GM23338 (cell line): ENCODE results near the gene OR6C2. TPM values are rescaled to one million over a fixed set of nuclear protein-coding genes. Genes with fewer than 3 reads are reported as not detected.

Source experiments
- ATAC-seq: fragments of 200-7000 bp; cut with Tn5 transposase; 3 replicates; pipeline ENCODE4 v1.9.1; 2020
- DNase-seq: peaks from one replicate; pipeline ENCODE4 v3.0.0-alpha.2; 2015; ENCODE audit warnings: low spot score
- H2AFZ ChIP-seq: fragments of 200-600 bp; sonication (generic); 2 replicates; pipeline ENCODE4 v1.8.0; 2016; ENCODE audit warnings: antibody characterized with exemption, mild to moderate bottlenecking, moderate library complexity
- H3F3A ChIP-seq: fragments of 200-600 bp; sonication (generic); replicated peaks from 2 replicates; pipeline ENCODE4 v1.8.0; 2017; ENCODE audit warnings: antibody characterized with exemption, mixed run types, low read depth
- H3K27ac ChIP-seq: fragments of 200-600 bp; sonication (generic); 2 replicates; pipeline ENCODE4 v1.6.1; 2016; ENCODE audit warnings: low read depth
- H3K27me3 ChIP-seq: fragments of 200-600 bp; sonication (generic); 2 replicates; pipeline ENCODE4 v1.8.0; 2016; ENCODE audit warnings: mild to moderate bottlenecking, mixed run types, moderate library complexity; ENCODE audit not compliant: insufficient read depth
- H3K36me3 ChIP-seq: fragments of 200-600 bp; sonication (generic); 2 replicates; pipeline ENCODE4 v1.8.0; 2016; ENCODE audit warnings: mild to moderate bottlenecking; ENCODE audit not compliant: insufficient read depth
- H3K4me1 ChIP-seq: fragments of 200-600 bp; sonication (generic); 2 replicates; pipeline ENCODE4 v1.8.0; 2016; ENCODE audit warnings: mild to moderate bottlenecking, moderate library complexity; ENCODE audit not compliant: insufficient read depth
- H3K4me2 ChIP-seq: fragments of 200-600 bp; sonication (generic); 2 replicates; pipeline ENCODE4 v1.7.1; 2017; ENCODE audit warnings: mixed run types
- H3K4me3 ChIP-seq: fragments of 200-600 bp; sonication (generic); 2 replicates; pipeline ENCODE4 v1.6.1; 2016; ENCODE audit warnings: mixed run types
- H3K79me2 ChIP-seq: fragments of 200-600 bp; sonication (generic); replicated peaks from 2 replicates; pipeline ENCODE4 v1.8.0; 2017; ENCODE audit warnings: mild to moderate bottlenecking; ENCODE audit not compliant: insufficient read depth
- H3K9me2 ChIP-seq: fragments of 200-600 bp; sonication (generic); 2 replicates; pipeline ENCODE4 v1.8.0; 2017; ENCODE audit not compliant: insufficient read depth
- H4K20me1 ChIP-seq: fragments of 200-600 bp; sonication (generic); replicated peaks from 2 replicates; pipeline ENCODE4 v1.8.0; 2017; ENCODE audit warnings: mild to moderate bottlenecking; ENCODE audit not compliant: insufficient read depth
- H3K27ac Mint-ChIP-seq: 2 replicates; pipeline ENCODE4 v1.8.0; 2020; ENCODE audit warnings: inconsistent platforms, mild to moderate bottlenecking, moderate library complexity, mixed read lengths
- H3K27me3 Mint-ChIP-seq: 3 replicates; pipeline ENCODE4 v1.8.0; 2022; ENCODE audit warnings: low read depth, mild to moderate bottlenecking, moderate library complexity, mixed read lengths, inconsistent platforms; ENCODE audit not compliant: insufficient read depth, poor library complexity
- H3K36me3 Mint-ChIP-seq: 3 replicates; pipeline ENCODE4 v1.8.0; 2021; ENCODE audit warnings: low read depth, mild to moderate bottlenecking, inconsistent platforms, moderate library complexity, mixed read lengths
- H3K4me1 Mint-ChIP-seq: 3 replicates; pipeline ENCODE4 v1.8.0; 2020; ENCODE audit warnings: mild to moderate bottlenecking, inconsistent platforms, mixed read lengths
- H3K4me3 Mint-ChIP-seq: 3 replicates; pipeline ENCODE4 v1.8.0; 2021; ENCODE audit warnings: moderate library complexity, mild to moderate bottlenecking, inconsistent platforms, mixed read lengths
- H3K9me3 Mint-ChIP-seq: 3 replicates; pipeline ENCODE4 v1.8.0; 2020; ENCODE audit warnings: moderate library complexity, mild to moderate bottlenecking, inconsistent platforms, mixed read lengths
- JUNB ChIP-seq: IDR thresholded peaks from one replicate; pipeline ENCODE4 v1.6.1; 2016; ENCODE audit warnings: antibody characterized with exemption; ENCODE audit not compliant: unreplicated experiment
- ZNF114 ChIP-seq: fragments of 250-450 bp; sonication (Bioruptor Pico); IDR thresholded peaks from 2 replicates; pipeline ENCODE4 v1.5.0; 2020; ENCODE audit warnings: mild to moderate bottlenecking, moderate library complexity
- polyA plus RNA-seq: library from polyadenylated mRNA; unstranded; fragments of >200 nt; fragmentation: Nextera tagmentation; extraction: Ambion mirVana; gene quantifications from 2 replicates; pipeline ENCODE4 v1.2.1, GENCODE V29; 2016
- total RNA-seq: library from RNA; depleted of rRNA; stranded (reverse); fragments of >200 nt; shearing (Covaris generic); gene quantifications from 2 replicates; pipeline ENCODE4 v1.2.3, GENCODE V29; 2014
- TF ChIP-seq, protein P1 (sequence below): fragments of 250-450 bp; sonication (Bioruptor Pico); IDR thresholded peaks from 2 replicates; pipeline ENCODE4 v1.5.0; 2020; ENCODE audit warnings: mild to moderate bottlenecking, moderate library complexity
- TF ChIP-seq, protein P2 (sequence below): IDR thresholded peaks from one replicate; pipeline ENCODE4 v1.6.1; 2018; ENCODE audit warnings: antibody characterized with exemption; ENCODE audit not compliant: unreplicated experiment

The OR6C2 gene
- total and polyA plus RNA-seq, 2 experiments from 2014 or later: not detected

DNA sequence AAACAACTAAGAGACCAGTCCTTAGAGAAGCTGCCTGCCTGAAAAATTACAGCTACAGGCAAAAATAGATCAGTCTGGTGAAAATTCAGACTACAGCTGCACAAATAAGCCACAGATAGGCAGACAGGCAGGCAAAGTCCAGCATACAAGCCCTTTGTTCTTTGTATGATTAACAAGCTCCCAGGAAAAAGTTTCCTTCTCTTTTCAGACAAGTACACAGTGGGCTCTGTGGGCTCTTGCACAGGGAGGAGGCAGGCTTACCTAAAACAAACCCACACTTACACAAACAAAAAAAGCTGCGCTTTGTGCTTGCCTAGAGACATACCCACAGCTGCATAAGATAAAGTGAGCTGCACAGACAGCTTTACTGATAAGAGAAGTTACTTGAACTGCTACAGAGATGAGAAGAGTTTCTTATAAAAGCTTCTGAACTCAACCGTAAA is 56.0 kb downstream of the OR6C2 start (continued):
- TF ChIP-seq, protein P1, sequence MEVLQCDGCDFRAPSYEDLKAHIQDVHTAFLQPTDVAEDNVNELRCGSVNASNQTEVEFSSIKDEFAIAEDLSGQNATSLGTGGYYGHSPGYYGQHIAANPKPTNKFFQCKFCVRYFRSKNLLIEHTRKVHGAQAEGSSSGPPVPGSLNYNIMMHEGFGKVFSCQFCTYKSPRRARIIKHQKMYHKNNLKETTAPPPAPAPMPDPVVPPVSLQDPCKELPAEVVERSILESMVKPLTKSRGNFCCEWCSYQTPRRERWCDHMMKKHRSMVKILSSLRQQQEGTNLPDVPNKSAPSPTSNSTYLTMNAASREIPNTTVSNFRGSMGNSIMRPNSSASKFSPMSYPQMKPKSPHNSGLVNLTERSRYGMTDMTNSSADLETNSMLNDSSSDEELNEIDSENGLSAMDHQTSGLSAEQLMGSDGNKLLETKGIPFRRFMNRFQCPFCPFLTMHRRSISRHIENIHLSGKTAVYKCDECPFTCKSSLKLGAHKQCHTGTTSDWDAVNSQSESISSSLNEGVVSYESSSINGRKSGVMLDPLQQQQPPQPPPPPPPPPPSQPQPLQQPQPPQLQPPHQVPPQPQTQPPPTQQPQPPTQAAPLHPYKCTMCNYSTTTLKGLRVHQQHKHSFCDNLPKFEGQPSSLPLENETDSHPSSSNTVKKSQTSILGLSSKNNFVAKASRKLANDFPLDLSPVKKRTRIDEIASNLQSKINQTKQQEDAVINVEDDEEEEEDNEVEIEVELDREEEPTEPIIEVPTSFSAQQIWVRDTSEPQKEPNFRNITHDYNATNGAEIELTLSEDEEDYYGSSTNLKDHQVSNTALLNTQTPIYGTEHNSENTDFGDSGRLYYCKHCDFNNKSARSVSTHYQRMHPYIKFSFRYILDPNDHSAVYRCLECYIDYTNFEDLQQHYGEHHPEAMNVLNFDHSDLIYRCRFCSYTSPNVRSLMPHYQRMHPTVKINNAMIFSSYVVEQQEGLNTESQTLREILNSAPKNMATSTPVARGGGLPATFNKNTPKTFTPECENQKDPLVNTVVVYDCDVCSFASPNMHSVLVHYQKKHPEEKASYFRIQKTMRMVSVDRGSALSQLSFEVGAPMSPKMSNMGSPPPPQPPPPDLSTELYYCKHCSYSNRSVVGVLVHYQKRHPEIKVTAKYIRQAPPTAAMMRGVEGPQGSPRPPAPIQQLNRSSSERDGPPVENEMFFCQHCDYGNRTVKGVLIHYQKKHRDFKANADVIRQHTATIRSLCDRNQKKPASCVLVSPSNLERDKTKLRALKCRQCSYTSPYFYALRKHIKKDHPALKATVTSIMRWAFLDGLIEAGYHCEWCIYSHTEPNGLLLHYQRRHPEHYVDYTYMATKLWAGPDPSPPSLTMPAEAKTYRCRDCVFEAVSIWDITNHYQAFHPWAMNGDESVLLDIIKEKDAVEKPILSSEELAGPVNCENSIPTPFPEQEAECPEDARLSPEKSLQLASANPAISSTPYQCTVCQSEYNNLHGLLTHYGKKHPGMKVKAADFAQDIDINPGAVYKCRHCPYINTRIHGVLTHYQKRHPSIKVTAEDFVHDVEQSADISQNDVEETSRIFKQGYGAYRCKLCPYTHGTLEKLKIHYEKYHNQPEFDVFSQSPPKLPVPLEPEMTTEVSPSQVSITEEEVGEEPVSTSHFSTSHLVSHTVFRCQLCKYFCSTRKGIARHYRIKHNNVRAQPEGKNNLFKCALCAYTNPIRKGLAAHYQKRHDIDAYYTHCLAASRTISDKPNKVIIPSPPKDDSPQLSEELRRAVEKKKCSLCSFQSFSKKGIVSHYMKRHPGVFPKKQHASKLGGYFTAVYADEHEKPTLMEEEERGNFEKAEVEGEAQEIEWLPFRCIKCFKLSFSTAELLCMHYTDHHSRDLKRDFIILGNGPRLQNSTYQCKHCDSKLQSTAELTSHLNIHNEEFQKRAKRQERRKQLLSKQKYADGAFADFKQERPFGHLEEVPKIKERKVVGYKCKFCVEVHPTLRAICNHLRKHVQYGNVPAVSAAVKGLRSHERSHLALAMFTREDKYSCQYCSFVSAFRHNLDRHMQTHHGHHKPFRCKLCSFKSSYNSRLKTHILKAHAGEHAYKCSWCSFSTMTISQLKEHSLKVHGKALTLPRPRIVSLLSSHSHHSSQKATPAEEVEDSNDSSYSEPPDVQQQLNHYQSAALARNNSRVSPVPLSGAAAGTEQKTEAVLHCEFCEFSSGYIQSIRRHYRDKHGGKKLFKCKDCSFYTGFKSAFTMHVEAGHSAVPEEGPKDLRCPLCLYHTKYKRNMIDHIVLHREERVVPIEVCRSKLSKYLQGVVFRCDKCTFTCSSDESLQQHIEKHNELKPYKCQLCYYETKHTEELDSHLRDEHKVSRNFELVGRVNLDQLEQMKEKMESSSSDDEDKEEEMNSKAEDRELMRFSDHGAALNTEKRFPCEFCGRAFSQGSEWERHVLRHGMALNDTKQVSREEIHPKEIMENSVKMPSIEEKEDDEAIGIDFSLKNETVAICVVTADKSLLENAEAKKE: no peak
- TF ChIP-seq, protein P2, sequence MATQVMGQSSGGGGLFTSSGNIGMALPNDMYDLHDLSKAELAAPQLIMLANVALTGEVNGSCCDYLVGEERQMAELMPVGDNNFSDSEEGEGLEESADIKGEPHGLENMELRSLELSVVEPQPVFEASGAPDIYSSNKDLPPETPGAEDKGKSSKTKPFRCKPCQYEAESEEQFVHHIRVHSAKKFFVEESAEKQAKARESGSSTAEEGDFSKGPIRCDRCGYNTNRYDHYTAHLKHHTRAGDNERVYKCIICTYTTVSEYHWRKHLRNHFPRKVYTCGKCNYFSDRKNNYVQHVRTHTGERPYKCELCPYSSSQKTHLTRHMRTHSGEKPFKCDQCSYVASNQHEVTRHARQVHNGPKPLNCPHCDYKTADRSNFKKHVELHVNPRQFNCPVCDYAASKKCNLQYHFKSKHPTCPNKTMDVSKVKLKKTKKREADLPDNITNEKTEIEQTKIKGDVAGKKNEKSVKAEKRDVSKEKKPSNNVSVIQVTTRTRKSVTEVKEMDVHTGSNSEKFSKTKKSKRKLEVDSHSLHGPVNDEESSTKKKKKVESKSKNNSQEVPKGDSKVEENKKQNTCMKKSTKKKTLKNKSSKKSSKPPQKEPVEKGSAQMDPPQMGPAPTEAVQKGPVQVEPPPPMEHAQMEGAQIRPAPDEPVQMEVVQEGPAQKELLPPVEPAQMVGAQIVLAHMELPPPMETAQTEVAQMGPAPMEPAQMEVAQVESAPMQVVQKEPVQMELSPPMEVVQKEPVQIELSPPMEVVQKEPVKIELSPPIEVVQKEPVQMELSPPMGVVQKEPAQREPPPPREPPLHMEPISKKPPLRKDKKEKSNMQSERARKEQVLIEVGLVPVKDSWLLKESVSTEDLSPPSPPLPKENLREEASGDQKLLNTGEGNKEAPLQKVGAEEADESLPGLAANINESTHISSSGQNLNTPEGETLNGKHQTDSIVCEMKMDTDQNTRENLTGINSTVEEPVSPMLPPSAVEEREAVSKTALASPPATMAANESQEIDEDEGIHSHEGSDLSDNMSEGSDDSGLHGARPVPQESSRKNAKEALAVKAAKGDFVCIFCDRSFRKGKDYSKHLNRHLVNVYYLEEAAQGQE: no peak

- Histone ChIP-seq H3K27ac (no peak overlapping the region), H3K4me2 (no peak overlapping the region), H3K79me2 (no peaks in the 10 kb centered on the region), H3F3A (no peaks in the 10 kb centered on the region), H3K36me3 (no peaks in the 10 kb centered on the region), H3K4me1 (no peaks in the 10 kb centered on the region), H2AFZ (no peak overlapping the region), H4K20me1 (no peaks in the 10 kb centered on the region), H3K9me2 (no peaks in the 10 kb centered on the region), H3K27me3 (no peaks in the 10 kb centered on the region), H3K4me3 (no peak overlapping the region)
- no peaks in the 10 kb centered on the region for H3K27me3 Mint-ChIP-seq
- H3K9me3 Mint-ChIP-seq: peaks cover 2% of the 10 kb centered on the region; the same call in 2 of the 3 replicates
- H3K4me1 Mint-ChIP-seq: no peaks in the 10 kb centered on the region
- H3K27ac Mint-ChIP-seq: no peak overlapping the region
- no peaks in the 10 kb centered on the region for H3K36me3 Mint-ChIP-seq
- DNase-seq (no peak), ATAC-seq (no peak)
- no peak overlapping the region for H3K4me3 Mint-ChIP-seq
- TF ChIP-seq JUNB (no peak), ZNF114 (CRISPR knock-in tag) (no peak)
- TF ChIP-seq, protein P1: no peak
Observed at GRCh38 chr12:55501601-55502000, 57.7 kb downstream of the OR6C2 start.
